Measurements from ENCODE around the gene LHX4. TPM values are rescaled to one million over a fixed set of nuclear protein-coding genes. Genes with fewer than 3 reads are reported as not detected.

Gene LHX4
- total and polyA plus RNA-seq, 2 of the 8 experiments (the other 6 are each of a cell fraction or from before 2014, with no cell fraction given): 0.85 to 4.9 TPM

DNA sequence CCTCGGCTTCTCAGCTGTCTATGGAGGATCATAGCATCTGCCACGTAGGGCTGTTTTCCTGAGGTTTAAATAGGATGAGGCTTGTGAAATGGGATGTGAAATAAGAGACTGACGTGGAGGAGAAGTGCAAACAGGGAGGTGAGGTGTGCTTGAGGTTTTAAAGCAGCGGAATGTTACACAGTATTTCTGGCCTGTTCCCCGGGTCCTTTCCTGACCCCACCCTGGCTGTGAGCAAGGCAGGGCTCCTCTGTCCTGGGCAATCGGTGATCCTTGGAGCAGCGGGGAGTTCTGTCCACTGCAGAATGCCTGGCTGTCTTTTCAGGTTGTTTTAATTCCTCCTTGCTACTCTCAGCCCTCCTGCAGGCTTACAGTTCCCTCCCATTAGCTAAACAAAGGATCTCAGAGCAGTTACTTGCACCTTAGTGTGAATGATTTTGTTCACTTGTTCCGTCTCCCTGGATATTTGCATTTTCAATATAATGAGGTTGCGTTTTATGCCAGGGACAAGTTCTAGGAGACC lies 38.6 kb downstream of the LHX4 start (continued):
- TF ChIP-seq HDAC2 (IDR thresholded peaks at IDR 0.05; ENCODE audit: borderline replicate concordance in 1 of 2, low read depth in 2 of 2, low read length in 2 of 2): no peak
- TF ChIP-seq POLR2A (IDR thresholded peaks at IDR 0.05; ENCODE audit: control extremely low read depth in 1 of 2, low read depth in 2 of 2, low read length in 2 of 2): 0 out of 3 replicates have a peak, but pooled peaks of 1 of the 2 experiments have one; percentile 28
- peak; percentile 61 for TF ChIP-seq NANOG (IDR thresholded peaks at IDR 0.05; ENCODE audit: insufficient read depth, low read depth, low read length, poor library complexity, severe bottlenecking)

All from H1 (cell line).